GM21529 (cell line): ENCODE results near the gene NTN3.
A peak's percentile ranks its signal among the peaks of the same experiment; 100 is the strongest.

Experiments used
- ATAC-seq: cut with Tn5 transposase; IDR thresholded peaks from one replicate; pipeline ENCODE4 v1.9.1; 2021; ENCODE audit not compliant: unreplicated experiment

Gene NTN3

GRCh38 chr16:2495041-2495440 is 23.9 kb downstream of the NTN3 start:
- no peak for ATAC-seq

- ATAC-seq = no peak
Observed at GRCh38 chr16:2496223-2497115, 25.4 kb downstream of the NTN3 start.

GRCh38 chr16:2497116-2497630 is 26.1 kb downstream of the NTN3 start:
- no peak for ATAC-seq

GRCh38 chr16:2497695-2498484 is 26.8 kb downstream of the NTN3 start:
- ATAC-seq = no peak

GRCh38 chr16:2498531-2499253 is 27.6 kb downstream of the NTN3 start:
- ATAC-seq = no peak

- ATAC-seq = no peak
Observed at GRCh38 chr16:2499454-2499853, 28.4 kb downstream of the NTN3 start.

GRCh38 chr16:2499890-2500429 is 28.9 kb downstream of the NTN3 start:
- ATAC-seq = no peak

GRCh38 chr16:2500430-2500917 is 29.4 kb downstream of the NTN3 start:
- no peak for ATAC-seq

- ATAC-seq = peak; percentile 56
Observed at GRCh38 chr16:2500918-2501750, 30.0 kb downstream of the NTN3 start.

- ATAC-seq = no peak
Observed at GRCh38 chr16:2501946-2502895, 31.1 kb downstream of the NTN3 start.

- ATAC-seq = no peak
Observed at GRCh38 chr16:2505695-2506094, 34.6 kb downstream of the NTN3 start.

GRCh38 chr16:2507052-2507659 is 36.1 kb downstream of the NTN3 start:
- ATAC-seq = peak; percentile 60

- peak; percentile 11 for ATAC-seq
Observed at GRCh38 chr16:2507665-2508064, 36.6 kb downstream of the NTN3 start.

- no peak for ATAC-seq
Observed at GRCh38 chr16:2508722-2509400, 37.8 kb downstream of the NTN3 start.

GRCh38 chr16:2511128-2511800 is 40.2 kb downstream of the NTN3 start:
- ATAC-seq = no peak

GRCh38 chr16:2511996-2512734 is 41.1 kb downstream of the NTN3 start:
- ATAC-seq = no peak
